GM12878 (cell line): ENCODE results near the gene COL9A1. TPM values are rescaled to one million over a fixed set of nuclear protein-coding genes. Genes with fewer than 3 reads are reported as not detected.

Experiments used
- ATAC-seq: fragments of 200-7000 bp; cut with Tn5 transposase; 3 replicates; pipeline ENCODE4 v1.9.1; 2020; ENCODE audit warnings: mild to moderate bottlenecking, moderate library complexity
- BruUV-seq: library from RNA; stranded (reverse); fragments of 400-500 nt; replicated peaks from 2 replicates; lab custom pipeline; 2021; lab: Mats Ljungman, UMichigan
- CTCF ChIA-PET: fragments of 300-600 bp; sonication (Branson Sonifier 250); formaldehyde crosslinking; extraction: SDS; loops from one replicate; lab custom pipeline; 2021; ENCODE audit warnings: inconsistent platforms; lab: Yijun Ruan, JAX
- POLR2A ChIA-PET: fragments of 350-600 bp; formaldehyde crosslinking; extraction: SDS; loops from one replicate; lab custom pipeline; 2021; ENCODE audit warnings: inconsistent platforms; lab: Charles Lee
- RAD21 ChIA-PET: fragments of 300-600 bp; sonication (Branson Sonifier 250); formaldehyde crosslinking; loops from one replicate; lab custom pipeline; 2023; ENCODE audit warnings: antibody characterized with exemption; ENCODE audit not compliant: unreplicated experiment; lab: Charles Lee
- SMC1A ChIA-PET: fragments of 300-600 bp; sonication (Branson Sonifier 250); formaldehyde crosslinking; loops from one replicate; lab custom pipeline; 2023; ENCODE audit not compliant: unreplicated experiment, uncharacterized antibody; lab: Charles Lee
- DNase-seq: peaks from one replicate; pipeline ENCODE4 v3.0.0-alpha.2; 2011; ENCODE audit warnings: low read depth, low spot score
- FAIRE-seq: peaks from 3 replicates; lab custom pipeline; 2011; peaks lifted over from hg19 to GRCh38; lab: Jason Lieb, UNC
- H2AFZ ChIP-seq: 2 replicates; pipeline ENCODE4 v1.6.0; 2011; ENCODE audit warnings: low read depth, low read length, control low read depth; ENCODE audit not compliant: control insufficient read depth
- H3K27ac ChIP-seq: 2 replicates; pipeline ENCODE4 v1.5.1; 2011; ENCODE audit warnings: control low read depth; ENCODE audit not compliant: control insufficient read depth, insufficient read depth
- H3K27me3 ChIP-seq, 2 experiments: replicated peaks in 1 of 2; 2 replicates each; pipeline versions ENCODE4 v1.6.0 to v1.6.1; 2011; ENCODE audit warnings: low read length in 1 of 2; ENCODE audit not compliant: control insufficient read depth in 2 of 2, insufficient read depth in 2 of 2
- H3K36me3 ChIP-seq, 2 experiments: 2 replicates each; pipeline ENCODE4 v1.5.1; 2011; ENCODE audit warnings: low read length in 1 of 2; ENCODE audit not compliant: control insufficient read depth in 2 of 2, insufficient read depth in 2 of 2
- H3K4me1 ChIP-seq: 2 replicates; pipeline ENCODE4 v1.6.1; 2011; ENCODE audit warnings: mild to moderate bottlenecking, low read length, moderate library complexity, mixed read lengths; ENCODE audit not compliant: control insufficient read depth, insufficient read depth
- H3K4me2 ChIP-seq: 2 replicates; pipeline ENCODE4 v1.6.0; 2011; ENCODE audit warnings: control low read depth; ENCODE audit not compliant: control insufficient read depth, insufficient read depth
- H3K4me3 ChIP-seq: fragments of 200-600 bp; sonication (generic); 2 replicates; pipeline ENCODE4 v1.5.1; 2016
- H3K79me2 ChIP-seq: 2 replicates; pipeline ENCODE4 v1.6.0; 2011; ENCODE audit warnings: low read length; ENCODE audit not compliant: control insufficient read depth, insufficient read depth
- H3K9ac ChIP-seq: 2 replicates; pipeline ENCODE4 v1.8.0; 2011; ENCODE audit warnings: low read length, control low read depth, mixed read lengths; ENCODE audit not compliant: control insufficient read depth, insufficient read depth
- H3K9me3 ChIP-seq: replicated peaks from 3 replicates; pipeline ENCODE4 v1.5.1; 2011; ENCODE audit warnings: mild to moderate bottlenecking, low read length; ENCODE audit not compliant: control insufficient read depth, insufficient read depth
- H4K20me1 ChIP-seq: 2 replicates; pipeline ENCODE4 v1.6.0; 2011; ENCODE audit not compliant: control insufficient read depth, insufficient read depth
- BRCA1 ChIP-seq: IDR thresholded peaks from 2 replicates; pipeline ENCODE4 v1.6.1; 2011; ENCODE audit warnings: low read depth, low read length, improper control_type of control experiment
- CBFB ChIP-seq: IDR thresholded peaks from 2 replicates; pipeline ENCODE4 v1.6.1; 2016; ENCODE audit warnings: antibody characterized with exemption, low read depth
- EP300 ChIP-seq, 2 experiments: fragments of 150-350 bp in 1 of 2; IDR thresholded peaks; 2 replicates each; pipeline ENCODE4 v1.6.1; 2011 to 2012; ENCODE audit warnings: low read depth in 2 of 2, low read length in 2 of 2, borderline replicate concordance in 1 of 2, improper control_type of control experiment in 1 of 2, inconsistent platforms in 1 of 2; ENCODE audit not compliant: control insufficient read depth in 1 of 2
- HCFC1 ChIP-seq: fragments of 150-350 bp; IDR thresholded peaks from 2 replicates; pipeline ENCODE4 v1.6.1; 2014; ENCODE audit warnings: low read length
- HDAC2 ChIP-seq: fragments of 200-600 bp; sonication (generic); IDR thresholded peaks from 2 replicates; pipeline ENCODE4 v1.6.1; 2017
- MXI1 ChIP-seq: fragments of 150-350 bp; IDR thresholded peaks from 2 replicates; pipeline ENCODE4 v1.6.1; 2011; ENCODE audit warnings: low read depth, mild to moderate bottlenecking, inconsistent platforms, low read length, improper control_type of control experiment
- NR2C2 ChIP-seq: IDR thresholded peaks from 2 replicates; pipeline ENCODE4 v1.6.1; 2011; ENCODE audit warnings: borderline replicate concordance, low read depth; ENCODE audit not compliant: control insufficient read depth, insufficient read length
- RELA ChIP-seq: fragments of 450-650 bp; IDR thresholded peaks from 2 replicates; pipeline ENCODE4 v1.8.0; 2014; ENCODE audit warnings: borderline replicate concordance; ENCODE audit not compliant: partially characterized antibody
- USF2 ChIP-seq: IDR thresholded peaks from 2 replicates; pipeline ENCODE4 v1.6.1; 2011; ENCODE audit warnings: low read depth, low read length, improper control_type of control experiment, borderline replicate concordance
- ZNF622 ChIP-seq: fragments of 450-650 bp; IDR thresholded peaks from 2 replicates; pipeline ENCODE4 v1.6.1; 2017; ENCODE audit warnings: mild to moderate bottlenecking, inconsistent platforms
- in situ Hi-C: fragments of 300-500 bp; cut with MboI; formaldehyde crosslinking; loops from 9 replicates; pipeline ENCODE4 v1.14.3; 2018; ENCODE audit warnings: mixed read lengths
- intact Hi-C: fragments of 100-400 bp; cut with micrococcal nuclease; formaldehyde crosslinking; loops from one replicate; pipeline ENCODE4 v1.14.2; 2022; ENCODE audit not compliant: unreplicated experiment
- polyA plus RNA-seq, 11 experiments: library from polyadenylated mRNA; depleted of rRNA in 4 of 11; unstranded in 6 of 11; stranded (reverse) in 5 of 11; fragments of >200 nt; fragmentation: Nextera tagmentation in 4 of 11; fragmentation: Illumina TruSeq in 1 of 11; extraction: Ambion mirVana in 4 of 11; extraction: Trizol in 1 of 11; gene quantifications; 1 replicate in 1 of 11; 2 replicates in 10 of 11; pipeline versions ENCODE4 v1.2.1 to v1.2.3, GENCODE V29; 2011 to 2016; ENCODE audit warnings: inconsistent platforms in 2 of 11, missing spikeins in 2 of 11, low read depth in 1 of 11
- total RNA-seq, 4 experiments: library from RNA; depleted of rRNA in 3 of 4; stranded (reverse); fragments of >200 nt in 3 of 4; fragmentation: Illumina TruSeq in 1 of 4; extraction: Trizol in 1 of 4; gene quantifications; 2 replicates each; pipeline versions ENCODE4 v1.2.1 to v1.2.3, GENCODE V29; 2013 to 2021
- TF ChIP-seq, protein P1 (sequence below): fragments of 450-650 bp; IDR thresholded peaks from 2 replicates; pipeline ENCODE4 v1.6.1; 2016; ENCODE audit warnings: mild to moderate bottlenecking, moderate library complexity, borderline replicate concordance
- TF ChIP-seq, protein P2 (sequence below): fragments of 150-350 bp; IDR thresholded peaks from 2 replicates; pipeline ENCODE4 v1.6.1; 2016; ENCODE audit warnings: low read depth, low read length
- TF ChIP-seq, protein P3 (sequence below): IDR thresholded peaks from 2 replicates; pipeline ENCODE4 v1.6.1; 2012; ENCODE audit warnings: low read depth, low read length, improper control_type of control experiment
- TF ChIP-seq, protein P4 (sequence below): fragments of 450-650 bp; conservative IDR thresholded peaks from 2 replicates; pipeline ENCODE4 v1.6.1; 2017; ENCODE audit warnings: mild to moderate bottlenecking, moderate library complexity

Gene COL9A1
- total and polyA plus RNA-seq, 10 of the 15 experiments (the other 5 are each of a cell fraction or from before 2014, with no cell fraction given), result not detected

- Histone ChIP-seq H4K20me1 (no peaks in the 10 kb centered on the region), H3K9ac (no peak overlapping the region), H3K4me3 (no peak overlapping the region), H3K4me2 (no peak overlapping the region), H3K9me3 (no peaks in the 10 kb centered on the region), H3K27ac (no peak overlapping the region), H3K27me3 (no peaks in the 10 kb centered on the region), H2AFZ (no peak overlapping the region), H3K4me1 (no peaks in the 10 kb centered on the region), H3K79me2 (no peaks in the 10 kb centered on the region), H3K36me3 (no peaks in the 10 kb centered on the region; a peak in 2 of 4 replicates)
- no peak for DNase-seq
- intact Hi-C loops, result no loop called here
- ChIA-PET RAD21 (no interaction called here), POLR2A (no interaction called here), SMC1A (no interaction called here), CTCF (no interaction called here)
- no peak for FAIRE-seq
- no peak for ATAC-seq
- in situ Hi-C loops, result no loop called here
- no peak for TF ChIP-seq RELA
- no peak for TF ChIP-seq CBFB
- no peak for TF ChIP-seq HDAC2
- no peak for TF ChIP-seq HCFC1
- no peak for TF ChIP-seq EP300 (IDR thresholded peaks at IDR 0.05; ENCODE audit: borderline replicate concordance in 1 of 2, control insufficient read depth in 1 of 2, low read depth in 2 of 2, low read length in 2 of 2)
- TF ChIP-seq, protein P1, sequence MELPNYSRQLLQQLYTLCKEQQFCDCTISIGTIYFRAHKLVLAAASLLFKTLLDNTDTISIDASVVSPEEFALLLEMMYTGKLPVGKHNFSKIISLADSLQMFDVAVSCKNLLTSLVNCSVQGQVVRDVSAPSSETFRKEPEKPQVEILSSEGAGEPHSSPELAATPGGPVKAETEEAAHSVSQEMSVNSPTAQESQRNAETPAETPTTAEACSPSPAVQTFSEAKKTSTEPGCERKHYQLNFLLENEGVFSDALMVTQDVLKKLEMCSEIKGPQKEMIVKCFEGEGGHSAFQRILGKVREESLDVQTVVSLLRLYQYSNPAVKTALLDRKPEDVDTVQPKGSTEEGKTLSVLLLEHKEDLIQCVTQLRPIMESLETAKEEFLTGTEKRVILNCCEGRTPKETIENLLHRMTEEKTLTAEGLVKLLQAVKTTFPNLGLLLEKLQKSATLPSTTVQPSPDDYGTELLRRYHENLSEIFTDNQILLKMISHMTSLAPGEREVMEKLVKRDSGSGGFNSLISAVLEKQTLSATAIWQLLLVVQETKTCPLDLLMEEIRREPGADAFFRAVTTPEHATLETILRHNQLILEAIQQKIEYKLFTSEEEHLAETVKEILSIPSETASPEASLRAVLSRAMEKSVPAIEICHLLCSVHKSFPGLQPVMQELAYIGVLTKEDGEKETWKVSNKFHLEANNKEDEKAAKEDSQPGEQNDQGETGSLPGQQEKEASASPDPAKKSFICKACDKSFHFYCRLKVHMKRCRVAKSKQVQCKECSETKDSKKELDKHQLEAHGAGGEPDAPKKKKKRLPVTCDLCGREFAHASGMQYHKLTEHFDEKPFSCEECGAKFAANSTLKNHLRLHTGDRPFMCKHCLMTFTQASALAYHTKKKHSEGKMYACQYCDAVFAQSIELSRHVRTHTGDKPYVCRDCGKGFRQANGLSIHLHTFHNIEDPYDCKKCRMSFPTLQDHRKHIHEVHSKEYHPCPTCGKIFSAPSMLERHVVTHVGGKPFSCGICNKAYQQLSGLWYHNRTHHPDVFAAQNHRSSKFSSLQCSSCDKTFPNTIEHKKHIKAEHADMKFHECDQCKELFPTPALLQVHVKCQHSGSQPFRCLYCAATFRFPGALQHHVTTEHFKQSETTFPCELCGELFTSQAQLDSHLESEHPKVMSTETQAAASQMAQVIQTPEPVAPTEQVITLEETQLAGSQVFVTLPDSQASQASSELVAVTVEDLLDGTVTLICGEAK, result no peak
- TF ChIP-seq USF2, result no peak
- TF ChIP-seq, protein P2, sequence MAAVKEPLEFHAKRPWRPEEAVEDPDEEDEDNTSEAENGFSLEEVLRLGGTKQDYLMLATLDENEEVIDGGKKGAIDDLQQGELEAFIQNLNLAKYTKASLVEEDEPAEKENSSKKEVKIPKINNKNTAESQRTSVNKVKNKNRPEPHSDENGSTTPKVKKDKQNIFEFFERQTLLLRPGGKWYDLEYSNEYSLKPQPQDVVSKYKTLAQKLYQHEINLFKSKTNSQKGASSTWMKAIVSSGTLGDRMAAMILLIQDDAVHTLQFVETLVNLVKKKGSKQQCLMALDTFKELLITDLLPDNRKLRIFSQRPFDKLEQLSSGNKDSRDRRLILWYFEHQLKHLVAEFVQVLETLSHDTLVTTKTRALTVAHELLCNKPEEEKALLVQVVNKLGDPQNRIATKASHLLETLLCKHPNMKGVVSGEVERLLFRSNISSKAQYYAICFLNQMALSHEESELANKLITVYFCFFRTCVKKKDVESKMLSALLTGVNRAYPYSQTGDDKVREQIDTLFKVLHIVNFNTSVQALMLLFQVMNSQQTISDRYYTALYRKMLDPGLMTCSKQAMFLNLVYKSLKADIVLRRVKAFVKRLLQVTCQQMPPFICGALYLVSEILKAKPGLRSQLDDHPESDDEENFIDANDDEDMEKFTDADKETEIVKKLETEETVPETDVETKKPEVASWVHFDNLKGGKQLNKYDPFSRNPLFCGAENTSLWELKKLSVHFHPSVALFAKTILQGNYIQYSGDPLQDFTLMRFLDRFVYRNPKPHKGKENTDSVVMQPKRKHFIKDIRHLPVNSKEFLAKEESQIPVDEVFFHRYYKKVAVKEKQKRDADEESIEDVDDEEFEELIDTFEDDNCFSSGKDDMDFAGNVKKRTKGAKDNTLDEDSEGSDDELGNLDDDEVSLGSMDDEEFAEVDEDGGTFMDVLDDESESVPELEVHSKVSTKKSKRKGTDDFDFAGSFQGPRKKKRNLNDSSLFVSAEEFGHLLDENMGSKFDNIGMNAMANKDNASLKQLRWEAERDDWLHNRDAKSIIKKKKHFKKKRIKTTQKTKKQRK, result no peak
- no peak for TF ChIP-seq BRCA1
- no peak for TF ChIP-seq NR2C2
- TF ChIP-seq, protein P3, sequence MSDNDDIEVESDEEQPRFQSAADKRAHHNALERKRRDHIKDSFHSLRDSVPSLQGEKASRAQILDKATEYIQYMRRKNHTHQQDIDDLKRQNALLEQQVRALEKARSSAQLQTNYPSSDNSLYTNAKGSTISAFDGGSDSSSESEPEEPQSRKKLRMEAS, result no peak
- TF ChIP-seq, protein P4, sequence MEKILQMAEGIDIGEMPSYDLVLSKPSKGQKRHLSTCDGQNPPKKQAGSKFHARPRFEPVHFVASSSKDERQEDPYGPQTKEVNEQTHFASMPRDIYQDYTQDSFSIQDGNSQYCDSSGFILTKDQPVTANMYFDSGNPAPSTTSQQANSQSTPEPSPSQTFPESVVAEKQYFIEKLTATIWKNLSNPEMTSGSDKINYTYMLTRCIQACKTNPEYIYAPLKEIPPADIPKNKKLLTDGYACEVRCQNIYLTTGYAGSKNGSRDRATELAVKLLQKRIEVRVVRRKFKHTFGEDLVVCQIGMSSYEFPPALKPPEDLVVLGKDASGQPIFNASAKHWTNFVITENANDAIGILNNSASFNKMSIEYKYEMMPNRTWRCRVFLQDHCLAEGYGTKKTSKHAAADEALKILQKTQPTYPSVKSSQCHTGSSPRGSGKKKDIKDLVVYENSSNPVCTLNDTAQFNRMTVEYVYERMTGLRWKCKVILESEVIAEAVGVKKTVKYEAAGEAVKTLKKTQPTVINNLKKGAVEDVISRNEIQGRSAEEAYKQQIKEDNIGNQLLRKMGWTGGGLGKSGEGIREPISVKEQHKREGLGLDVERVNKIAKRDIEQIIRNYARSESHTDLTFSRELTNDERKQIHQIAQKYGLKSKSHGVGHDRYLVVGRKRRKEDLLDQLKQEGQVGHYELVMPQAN, result no peak
- no peak for TF ChIP-seq MXI1
- no peak for TF ChIP-seq ZNF622
- no TSS peak for BruUV-seq
Observed at GRCh38 chr6:70194421-70194820, 108.5 kb downstream of the COL9A1 start.
